Smooth muscle cell (in vitro differentiated cells): ENCODE results near the gene COPG2. TPM values are rescaled to one million over a fixed set of nuclear protein-coding genes. Genes with fewer than 3 reads are reported as not detected.

ENCODE experiments used
- DNase-seq: peaks from one replicate; lab custom pipeline; 2025; ENCODE audit not compliant: unreplicated experiment; lab: John Stamatoyannopoulos, UW
- H2AFZ ChIP-seq: fragments of 200-600 bp; sonication (generic); 2 replicates; pipeline ENCODE4 v1.6.0; 2016; ENCODE audit warnings: antibody characterized with exemption, low read depth, mild to moderate bottlenecking
- H3F3A ChIP-seq: fragments of 200-600 bp; sonication (generic); 2 replicates; pipeline ENCODE4 v1.6.0; 2017; ENCODE audit warnings: antibody characterized with exemption, low read depth
- H3K27ac ChIP-seq: fragments of 200-600 bp; sonication (generic); 2 replicates; pipeline ENCODE4 v1.5.1; 2016; ENCODE audit warnings: low read depth, mild to moderate bottlenecking
- H3K27me3 ChIP-seq: fragments of 200-600 bp; sonication (generic); 2 replicates; pipeline ENCODE4 v1.6.1; 2016; ENCODE audit warnings: low read depth, mild to moderate bottlenecking
- H3K36me3 ChIP-seq: fragments of 200-600 bp; sonication (generic); 2 replicates; pipeline ENCODE4 v1.5.1; 2016; ENCODE audit warnings: low read depth
- H3K4me1 ChIP-seq: fragments of 200-600 bp; sonication (generic); 2 replicates; pipeline ENCODE4 v1.5.1; 2016; ENCODE audit warnings: low read depth
- H3K4me2 ChIP-seq: fragments of 200-600 bp; sonication (generic); 2 replicates; pipeline ENCODE4 v1.6.0; 2016; ENCODE audit warnings: mild to moderate bottlenecking
- H3K4me3 ChIP-seq: fragments of 200-600 bp; sonication (generic); 2 replicates; pipeline ENCODE4 v1.5.1; 2016; ENCODE audit warnings: mild to moderate bottlenecking
- H3K79me2 ChIP-seq: fragments of 200-600 bp; sonication (generic); 2 replicates; pipeline ENCODE4 v1.6.0; 2016; ENCODE audit warnings: low read depth, mild to moderate bottlenecking
- H3K9ac ChIP-seq: fragments of 200-600 bp; sonication (generic); 2 replicates; pipeline ENCODE4 v1.6.0; 2016; ENCODE audit warnings: low read depth
- H3K9me3 ChIP-seq: fragments of 200-600 bp; sonication (generic); replicated peaks from 2 replicates; pipeline ENCODE4 v1.5.1; 2016; ENCODE audit warnings: low read depth
- H4K20me1 ChIP-seq: fragments of 200-600 bp; sonication (generic); 2 replicates; pipeline ENCODE4 v1.6.0; 2016; ENCODE audit warnings: low read depth
- WGBS: methylation state at CpG from one replicate; pipeline ENCODE4 v1.1.7; 2016; ENCODE audit warnings: low lambda C conversion rate; 5-methylcytosine and 5-hydroxymethylcytosine counted together
- polyA plus RNA-seq: library from polyadenylated mRNA; unstranded; fragments of >200 nt; fragmentation: Nextera tagmentation; extraction: Ambion mirVana; gene quantifications from 2 replicates; pipeline ENCODE4 v1.2.1, GENCODE V29; 2016
- total RNA-seq: library from RNA; depleted of rRNA; stranded (reverse); fragments of >200 nt; gene quantifications from 2 replicates; pipeline ENCODE4 v1.2.3, GENCODE V29; 2014
- TF ChIP-seq, protein P1 (sequence below): fragments of 200-600 bp; sonication (generic); IDR thresholded peaks from 2 replicates; pipeline ENCODE4 v1.5.1; 2017; ENCODE audit warnings: borderline replicate concordance, mild to moderate bottlenecking, antibody characterized with exemption; ENCODE audit not compliant: insufficient read depth, poor library complexity, severe bottlenecking

The COPG2 gene
- total and polyA plus RNA-seq, 2 experiments from 2014 or later: 5.6 to 39.8 TPM

DNA sequence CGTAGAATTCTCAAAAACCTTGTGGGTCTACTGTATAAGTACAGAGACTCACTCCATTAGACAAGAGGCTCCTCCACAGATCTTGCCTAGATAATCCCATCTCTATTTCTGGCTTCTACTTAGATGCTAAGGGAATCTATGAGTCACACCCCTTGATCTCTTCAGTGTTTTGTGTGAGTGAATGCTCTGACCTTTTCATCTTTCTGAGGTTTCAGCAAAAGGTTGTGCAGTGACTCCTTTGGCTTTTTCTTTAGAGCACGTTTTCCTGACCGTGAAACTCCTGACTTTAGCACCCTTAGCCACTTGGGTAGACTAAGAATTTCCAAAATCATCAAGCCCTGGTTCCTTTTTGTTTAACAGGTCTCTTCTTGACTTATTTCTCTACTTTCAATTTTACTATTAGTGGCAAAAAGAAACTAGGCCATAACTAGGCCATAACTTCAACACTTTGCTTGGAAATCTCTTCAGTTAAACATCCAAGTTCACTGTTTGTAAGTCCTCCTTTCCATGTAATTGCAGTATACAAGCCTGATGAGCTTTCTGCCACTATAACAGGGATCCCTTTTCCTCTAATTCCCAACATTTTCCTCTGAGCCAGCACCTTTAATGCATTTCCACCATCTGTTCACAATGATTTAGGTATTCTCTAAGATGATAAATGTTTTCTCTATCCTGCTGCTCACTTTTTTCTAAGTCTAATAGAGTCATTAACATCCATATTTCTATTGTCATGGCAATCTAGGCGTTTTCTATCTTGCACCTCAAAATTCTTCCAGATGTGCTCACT lies 19.4 kb downstream of the COPG2 start:
- Histone ChIP-seq H3K4me3 (no peak overlapping the region), H2AFZ (no peak overlapping the region), H3K4me2 (peak overlapping the region; percentile 11), H3K4me1 (no peaks in the 10 kb centered on the region), H3K9ac (no peak overlapping the region), H3F3A (peaks cover 16% of the 10 kb centered on the region), H3K9me3 (no peaks in the 10 kb centered on the region), H4K20me1 (no peaks in the 10 kb centered on the region), H3K79me2 (no peaks in the 10 kb centered on the region), H3K27me3 (no peaks in the 10 kb centered on the region), H3K27ac (peak overlapping the region; percentile 79), H3K36me3 (peaks cover 11% of the 10 kb centered on the region)
- DNase-seq: no peak
- TF ChIP-seq, protein P1, sequence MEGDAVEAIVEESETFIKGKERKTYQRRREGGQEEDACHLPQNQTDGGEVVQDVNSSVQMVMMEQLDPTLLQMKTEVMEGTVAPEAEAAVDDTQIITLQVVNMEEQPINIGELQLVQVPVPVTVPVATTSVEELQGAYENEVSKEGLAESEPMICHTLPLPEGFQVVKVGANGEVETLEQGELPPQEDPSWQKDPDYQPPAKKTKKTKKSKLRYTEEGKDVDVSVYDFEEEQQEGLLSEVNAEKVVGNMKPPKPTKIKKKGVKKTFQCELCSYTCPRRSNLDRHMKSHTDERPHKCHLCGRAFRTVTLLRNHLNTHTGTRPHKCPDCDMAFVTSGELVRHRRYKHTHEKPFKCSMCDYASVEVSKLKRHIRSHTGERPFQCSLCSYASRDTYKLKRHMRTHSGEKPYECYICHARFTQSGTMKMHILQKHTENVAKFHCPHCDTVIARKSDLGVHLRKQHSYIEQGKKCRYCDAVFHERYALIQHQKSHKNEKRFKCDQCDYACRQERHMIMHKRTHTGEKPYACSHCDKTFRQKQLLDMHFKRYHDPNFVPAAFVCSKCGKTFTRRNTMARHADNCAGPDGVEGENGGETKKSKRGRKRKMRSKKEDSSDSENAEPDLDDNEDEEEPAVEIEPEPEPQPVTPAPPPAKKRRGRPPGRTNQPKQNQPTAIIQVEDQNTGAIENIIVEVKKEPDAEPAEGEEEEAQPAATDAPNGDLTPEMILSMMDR: no peak
- WGBS: 33% methylated on average over 4 of the region's 4 CpGs

DNA sequence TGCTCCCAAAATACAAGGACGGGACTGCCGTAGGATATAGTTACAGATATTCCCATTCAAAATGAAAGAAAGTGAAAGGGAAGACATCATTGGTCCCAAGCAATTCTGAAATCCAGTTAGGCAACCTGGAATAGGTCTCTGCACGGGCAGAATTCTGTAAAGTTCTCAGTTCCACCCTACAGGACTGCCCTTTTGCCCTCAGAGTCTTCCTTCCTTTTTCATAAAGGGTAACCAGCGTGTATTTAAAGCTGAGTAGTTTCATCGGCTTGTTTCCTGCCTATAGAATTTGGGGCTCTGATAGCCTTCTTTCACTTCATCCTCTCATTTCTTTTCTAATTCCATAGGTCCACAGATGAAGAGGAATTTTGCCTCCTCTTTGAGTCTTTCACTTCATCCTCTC lies 20.0 kb downstream of the COPG2 start:
- Histone ChIP-seq H3K9ac (no peak overlapping the region), H3K4me3 (no peak overlapping the region), H3K36me3 (peaks cover 11% of the 10 kb centered on the region), H2AFZ (no peak overlapping the region), H3K27me3 (no peaks in the 10 kb centered on the region), H3K4me1 (no peaks in the 10 kb centered on the region), H3F3A (peaks cover 19% of the 10 kb centered on the region), H3K9me3 (no peaks in the 10 kb centered on the region), H3K79me2 (no peaks in the 10 kb centered on the region), H4K20me1 (no peaks in the 10 kb centered on the region), H3K27ac (peak overlapping the region; percentile 79), H3K4me2 (no peak overlapping the region)
- 97% methylated on average over 5 of the region's 5 CpGs for WGBS
- DNase-seq: no peak
- TF ChIP-seq, protein P1: no peak

DNA sequence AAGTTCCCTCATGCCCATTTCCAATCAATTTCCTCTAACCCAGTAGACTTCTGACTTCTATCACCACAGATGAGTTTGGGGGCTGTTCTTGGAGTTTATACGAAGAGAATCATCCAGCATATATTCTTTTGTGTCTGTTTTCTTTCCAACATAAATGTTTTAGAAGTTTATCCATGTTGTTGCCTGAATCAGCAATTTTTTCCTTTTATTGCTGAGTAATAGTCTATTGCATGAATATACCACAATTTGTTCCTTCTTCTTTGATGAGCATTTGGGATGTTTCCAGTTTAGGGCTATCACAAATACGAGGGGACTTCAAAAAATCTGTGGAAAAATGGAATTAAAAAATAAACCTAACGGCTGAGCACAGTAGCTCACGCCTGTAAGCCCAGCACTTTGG lies 26.2 kb downstream of the COPG2 start:
- no peak for DNase-seq
- peaks cover 3% of the 10 kb centered on the region for H3K36me3 ChIP-seq
- no peaks in the 10 kb centered on the region for H4K20me1 ChIP-seq
- no peak overlapping the region for H3K4me2 ChIP-seq
- TF ChIP-seq, protein P1: no peak
- no peaks in the 10 kb centered on the region for H3K4me1 ChIP-seq
- no peak overlapping the region for H2AFZ ChIP-seq
- peaks cover 3% of the 10 kb centered on the region for H3F3A ChIP-seq
- H3K27ac ChIP-seq: no peak overlapping the region
- H3K4me3 ChIP-seq: no peak overlapping the region
- no peaks in the 10 kb centered on the region for H3K27me3 ChIP-seq
- WGBS: 65% methylated on average over 4 of the region's 4 CpGs
- no peaks in the 10 kb centered on the region for H3K9me3 ChIP-seq
- H3K79me2 ChIP-seq: no peaks in the 10 kb centered on the region
- no peak overlapping the region for H3K9ac ChIP-seq

DNA sequence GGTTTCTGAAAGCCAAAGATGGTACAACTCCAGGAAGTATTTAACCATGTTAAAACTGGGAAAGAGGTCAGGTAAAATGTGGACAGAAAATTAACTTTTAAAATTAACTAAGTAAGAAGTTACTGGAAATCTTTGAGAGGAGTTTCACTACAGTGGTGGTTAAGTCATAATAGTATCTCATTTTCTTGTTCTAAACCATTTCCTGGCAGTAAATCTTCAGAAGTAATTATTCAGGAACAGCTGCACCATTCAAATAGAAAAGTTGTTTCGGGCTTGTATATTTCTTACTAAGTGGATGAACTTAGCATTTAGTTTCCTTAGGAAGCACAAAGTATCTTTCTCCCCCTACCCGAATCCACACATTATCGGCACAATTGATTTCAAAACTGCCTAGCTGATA lies 27.1 kb downstream of the COPG2 start:
- no peak overlapping the region for H3K27ac ChIP-seq
- 91% methylated on average over 3 of the region's 3 CpGs for WGBS
- TF ChIP-seq, protein P1: no peak
- no peak overlapping the region for H3K4me3 ChIP-seq
- no peaks in the 10 kb centered on the region for H3K27me3 ChIP-seq
- H3K9me3 ChIP-seq: no peaks in the 10 kb centered on the region
- H3K4me1 ChIP-seq: no peaks in the 10 kb centered on the region
- no peak overlapping the region for H3K4me2 ChIP-seq
- H3K9ac ChIP-seq: no peak overlapping the region
- no peak for DNase-seq
- H3K36me3 ChIP-seq: peaks cover 6% of the 10 kb centered on the region
- no peak overlapping the region for H2AFZ ChIP-seq
- peaks cover 3% of the 10 kb centered on the region for H3F3A ChIP-seq
- H4K20me1 ChIP-seq: no peaks in the 10 kb centered on the region
- no peaks in the 10 kb centered on the region for H3K79me2 ChIP-seq
